ACC112 (cell line): ENCODE data around the gene PSMD9.

Source experiments
- H2AFZ ChIP-seq: fragments of 200-600 bp; sonication (generic); one replicate; pipeline ENCODE4 v1.6.0; 2017; ENCODE audit warnings: antibody characterized with exemption, low read length; ENCODE audit not compliant: unreplicated experiment
- H3K27ac ChIP-seq: fragments of 200-600 bp; sonication (generic); 2 replicates; pipeline ENCODE4 v1.5.1; 2014; ENCODE audit warnings: low read depth, mild to moderate bottlenecking, antibody characterized with exemption, low read length, moderate library complexity
- H3K27me3 ChIP-seq: fragments of 200-600 bp; sonication (generic); 2 replicates; pipeline ENCODE4 v1.6.1; 2014; ENCODE audit warnings: mild to moderate bottlenecking, antibody characterized with exemption, low read length, moderate library complexity, mixed read lengths; ENCODE audit not compliant: insufficient read depth
- H3K36me3 ChIP-seq: fragments of 200-600 bp; sonication (generic); 2 replicates; pipeline ENCODE4 v1.6.1; 2016; ENCODE audit warnings: mild to moderate bottlenecking, antibody characterized with exemption, low read length, moderate library complexity, mixed read lengths; ENCODE audit not compliant: insufficient read depth
- H3K4me1 ChIP-seq: fragments of 200-600 bp; sonication (generic); one replicate; pipeline ENCODE4 v1.6.1; 2016; ENCODE audit warnings: low read length, mixed read lengths; ENCODE audit not compliant: insufficient read depth, unreplicated experiment, control insufficient read depth
- H3K4me3 ChIP-seq: fragments of 200-600 bp; sonication (generic); 2 replicates; pipeline ENCODE4 v1.5.1; 2014; ENCODE audit warnings: mild to moderate bottlenecking, low read depth, low read length
- H3K79me2 ChIP-seq: fragments of 200-600 bp; sonication (generic); one replicate; pipeline ENCODE4 v1.6.0; 2016; ENCODE audit warnings: low read length; ENCODE audit not compliant: control insufficient read depth, unreplicated experiment, insufficient read depth

Gene PSMD9

GRCh38 chr12:121937654-121938053 is 49.1 kb downstream of the PSMD9 start:
- Histone ChIP-seq H3K4me3 (no peak overlapping the region), H3K27ac (no peak overlapping the region), H3K4me1 (no peaks in the 10 kb centered on the region), H2AFZ (no peak overlapping the region), H3K27me3 (no peaks in the 10 kb centered on the region), H3K79me2 (no peaks in the 10 kb centered on the region), H3K36me3 (peaks cover 9% of the 10 kb centered on the region; the same call in 1 of the 2 replicates)

GRCh38 chr12:121939186-121939585 is 50.6 kb downstream of the PSMD9 start:
- H3K79me2 ChIP-seq, result no peaks in the 10 kb centered on the region
- H3K27me3 ChIP-seq, result no peaks in the 10 kb centered on the region
- no peak overlapping the region for H3K27ac ChIP-seq
- no peaks in the 10 kb centered on the region for H3K4me1 ChIP-seq
- no peak overlapping the region for H3K4me3 ChIP-seq
- H3K36me3 ChIP-seq, result peaks cover 6% of the 10 kb centered on the region; the same call in 1 of the 2 replicates
- H2AFZ ChIP-seq, result no peak overlapping the region

- Histone ChIP-seq H3K4me3 (no peak overlapping the region), H2AFZ (no peak overlapping the region), H3K27me3 (no peaks in the 10 kb centered on the region), H3K36me3 (no peaks in the 10 kb centered on the region; the same call in 1 of the 2 replicates), H3K27ac (no peak overlapping the region), H3K4me1 (no peaks in the 10 kb centered on the region), H3K79me2 (no peaks in the 10 kb centered on the region)
Observed at GRCh38 chr12:121939992-121940766, 51.6 kb downstream of the PSMD9 start.

- Histone ChIP-seq H3K4me3 (no peak overlapping the region), H3K27me3 (no peaks in the 10 kb centered on the region), H2AFZ (no peak overlapping the region), H3K4me1 (no peaks in the 10 kb centered on the region), H3K27ac (no peak overlapping the region), H3K79me2 (no peaks in the 10 kb centered on the region), H3K36me3 (no peaks in the 10 kb centered on the region; the same call in none of the 2 replicates)
Observed at GRCh38 chr12:121942145-121942718, 53.6 kb downstream of the PSMD9 start.

GRCh38 chr12:121943926-121944325 is 55.3 kb downstream of the PSMD9 start:
- no peaks in the 10 kb centered on the region for H3K27me3 ChIP-seq
- H3K36me3 ChIP-seq, result no peaks in the 10 kb centered on the region; the same call in 1 of the 2 replicates
- no peak overlapping the region for H3K4me3 ChIP-seq
- no peak overlapping the region for H2AFZ ChIP-seq
- no peaks in the 10 kb centered on the region for H3K79me2 ChIP-seq
- H3K4me1 ChIP-seq, result no peaks in the 10 kb centered on the region
- no peak overlapping the region for H3K27ac ChIP-seq

- no peak overlapping the region for H3K27ac ChIP-seq
- H3K79me2 ChIP-seq, result no peaks in the 10 kb centered on the region
- H3K27me3 ChIP-seq, result no peaks in the 10 kb centered on the region
- H3K4me3 ChIP-seq, result no peak overlapping the region
- H3K36me3 ChIP-seq, result no peaks in the 10 kb centered on the region; the same call in 1 of the 2 replicates
- peaks cover 6% of the 10 kb centered on the region for H3K4me1 ChIP-seq
- H2AFZ ChIP-seq, result no peak overlapping the region
Observed at GRCh38 chr12:121946313-121947025, 57.9 kb downstream of the PSMD9 start.

- no peak overlapping the region for H2AFZ ChIP-seq
- H3K27ac ChIP-seq, result no peak overlapping the region
- H3K79me2 ChIP-seq, result no peaks in the 10 kb centered on the region
- H3K4me1 ChIP-seq, result peaks cover 6% of the 10 kb centered on the region
- peaks cover 2% of the 10 kb centered on the region; the same call in 1 of the 2 replicates for H3K36me3 ChIP-seq
- H3K4me3 ChIP-seq, result no peak overlapping the region
- H3K27me3 ChIP-seq, result no peaks in the 10 kb centered on the region
Observed at GRCh38 chr12:121947981-121948380, 59.4 kb downstream of the PSMD9 start.

GRCh38 chr12:121949648-121950397 is 61.2 kb downstream of the PSMD9 start:
- H3K79me2 ChIP-seq, result no peaks in the 10 kb centered on the region
- H3K27me3 ChIP-seq, result no peaks in the 10 kb centered on the region
- H3K4me3 ChIP-seq, result no peak overlapping the region
- H2AFZ ChIP-seq, result no peak overlapping the region
- peaks cover 6% of the 10 kb centered on the region for H3K4me1 ChIP-seq
- H3K36me3 ChIP-seq, result peaks cover 2% of the 10 kb centered on the region; the same call in 1 of the 2 replicates
- no peak overlapping the region for H3K27ac ChIP-seq

- no peak overlapping the region for H3K4me3 ChIP-seq
- H3K36me3 ChIP-seq, result 0 out of 2 replicates have a peak, but pooled peaks cover 2% of the 10 kb centered on the region
Observed at GRCh38 chr12:121953117-121953692, 64.6 kb downstream of the PSMD9 start.

GRCh38 chr12:121953695-121954094 is 65.1 kb downstream of the PSMD9 start:
- Histone ChIP-seq H3K4me1 (peaks cover 6% of the 10 kb centered on the region), H3K79me2 (no peaks in the 10 kb centered on the region), H2AFZ (no peak overlapping the region), H3K36me3 (0 out of 2 replicates have a peak, but pooled peaks cover 2% of the 10 kb centered on the region), H3K4me3 (no peak overlapping the region), H3K27ac (no peak overlapping the region), H3K27me3 (no peaks in the 10 kb centered on the region)

More at GRCh38 chr12:121953117-121953692, 64.6 kb downstream of the PSMD9 start:
- H2AFZ ChIP-seq, result no peak overlapping the region
- no peak overlapping the region for H3K27ac ChIP-seq
- no peaks in the 10 kb centered on the region for H3K27me3 ChIP-seq
- H3K79me2 ChIP-seq, result no peaks in the 10 kb centered on the region
- peaks cover 6% of the 10 kb centered on the region for H3K4me1 ChIP-seq
